ENCODE data around the gene ITGB2.
"Not testable (repeated sequence)": the region's sequence is repeated elsewhere in the genome, so short reads cannot be mapped to it uniquely, and the experiment has no call there.

DNA sequence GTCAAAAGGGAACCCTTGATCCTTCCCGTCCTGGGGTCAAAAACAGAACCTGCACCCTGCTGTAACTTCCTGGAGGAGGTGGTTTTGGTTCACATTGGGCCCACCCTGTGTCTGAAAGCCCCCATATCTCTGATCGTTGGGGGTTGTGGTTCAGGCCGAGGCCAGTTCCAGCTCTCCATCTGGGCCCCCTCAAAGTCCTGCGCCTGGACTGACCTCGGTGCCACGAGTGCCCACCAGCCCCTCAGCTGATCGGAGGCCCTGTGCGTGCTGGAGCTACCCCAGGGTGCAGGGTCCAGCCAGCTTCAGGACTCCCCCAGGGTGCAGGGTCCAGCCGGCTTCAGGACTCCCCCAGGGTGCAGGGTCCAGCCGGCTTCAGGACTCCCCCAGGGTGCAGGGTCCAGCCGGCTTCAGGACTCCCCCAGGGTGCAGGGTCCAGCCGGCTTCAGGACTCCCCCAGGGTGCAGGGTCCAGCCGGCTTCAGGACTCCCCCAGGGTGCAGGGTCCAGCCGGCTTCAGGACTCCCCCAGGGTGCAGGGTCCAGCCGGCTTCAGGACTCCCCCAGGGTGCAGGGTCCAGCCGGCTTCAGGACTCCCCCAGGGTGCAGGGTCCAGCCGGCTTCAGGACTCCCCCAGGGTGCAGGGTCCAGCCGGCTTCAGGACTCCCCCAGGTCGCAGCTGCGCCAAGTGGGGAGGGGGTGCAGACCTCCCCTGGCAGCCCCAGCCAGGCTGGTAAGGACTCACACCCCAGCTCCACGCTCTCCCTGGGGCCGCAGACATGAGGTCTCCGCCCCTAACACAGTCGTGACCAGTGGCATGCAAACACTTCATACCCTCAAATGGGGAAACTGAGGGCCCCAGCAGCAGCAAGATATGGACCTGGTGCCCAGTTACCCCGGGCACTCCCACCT is 7.9 kb downstream of the ITGB2 start:
- not testable (repeated sequence) for TF ChIP-seq POLR2A, EP300, POLR2AphosphoS5 (IDR thresholded peaks at IDR 0.05)
- TF ChIP-seq, protein P1, sequence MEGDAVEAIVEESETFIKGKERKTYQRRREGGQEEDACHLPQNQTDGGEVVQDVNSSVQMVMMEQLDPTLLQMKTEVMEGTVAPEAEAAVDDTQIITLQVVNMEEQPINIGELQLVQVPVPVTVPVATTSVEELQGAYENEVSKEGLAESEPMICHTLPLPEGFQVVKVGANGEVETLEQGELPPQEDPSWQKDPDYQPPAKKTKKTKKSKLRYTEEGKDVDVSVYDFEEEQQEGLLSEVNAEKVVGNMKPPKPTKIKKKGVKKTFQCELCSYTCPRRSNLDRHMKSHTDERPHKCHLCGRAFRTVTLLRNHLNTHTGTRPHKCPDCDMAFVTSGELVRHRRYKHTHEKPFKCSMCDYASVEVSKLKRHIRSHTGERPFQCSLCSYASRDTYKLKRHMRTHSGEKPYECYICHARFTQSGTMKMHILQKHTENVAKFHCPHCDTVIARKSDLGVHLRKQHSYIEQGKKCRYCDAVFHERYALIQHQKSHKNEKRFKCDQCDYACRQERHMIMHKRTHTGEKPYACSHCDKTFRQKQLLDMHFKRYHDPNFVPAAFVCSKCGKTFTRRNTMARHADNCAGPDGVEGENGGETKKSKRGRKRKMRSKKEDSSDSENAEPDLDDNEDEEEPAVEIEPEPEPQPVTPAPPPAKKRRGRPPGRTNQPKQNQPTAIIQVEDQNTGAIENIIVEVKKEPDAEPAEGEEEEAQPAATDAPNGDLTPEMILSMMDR (IDR thresholded peaks at IDR 0.05): not testable (repeated sequence)

Data from suprapubic skin (tissue), 4 donors.